Activated CD4-positive, alpha-beta memory T cell treated with anti-CD3 and anti-CD28 coated beads, Interleukin-2, amount 10 ng/mL, durations not matched to agents 7 days and 5 days (primary cell): ENCODE measurements around the gene TROAP. TPM values are rescaled to one million over a fixed set of nuclear protein-coding genes. Genes with fewer than 3 reads are reported as not detected.
"Not testable (repeated sequence)": the region's sequence is repeated elsewhere in the genome, so short reads cannot be mapped to it uniquely, and the experiment has no call there.

Experiments used
- CTCF ChIA-PET: fragments of 350-600 bp; sonication (Branson Sonifier 250); formaldehyde crosslinking; loops from one replicate; lab custom pipeline; 2021; ENCODE audit warnings: antibody characterized with exemption, inconsistent platforms; lab: Charles Lee
- POLR2A ChIA-PET: fragments of 350-600 bp; sonication (Branson Sonifier 250); formaldehyde crosslinking; loops from one replicate; lab custom pipeline; 2021; ENCODE audit warnings: antibody characterized with exemption; lab: Charles Lee
- DNase-seq: peaks from one replicate; pipeline ENCODE4 v3.0.0-alpha.2; 2020
- H3K27ac Mint-ChIP-seq: one replicate; pipeline ENCODE4 v1.8.0; 2021; ENCODE audit warnings: mild to moderate bottlenecking, mixed read lengths
- H3K27me3 Mint-ChIP-seq: one replicate; pipeline ENCODE4 v1.8.0; 2021; ENCODE audit warnings: mixed read lengths
- H3K36me3 Mint-ChIP-seq: one replicate; pipeline ENCODE4 v1.8.0; 2021; ENCODE audit warnings: low read depth, mixed read lengths
- H3K4me1 Mint-ChIP-seq: one replicate; pipeline ENCODE4 v1.8.0; 2021; ENCODE audit warnings: mixed read lengths
- H3K4me3 Mint-ChIP-seq: one replicate; pipeline ENCODE4 v1.8.0; 2021; ENCODE audit warnings: mild to moderate bottlenecking, mixed read lengths
- H3K9me3 Mint-ChIP-seq: one replicate; pipeline ENCODE4 v1.8.0; 2021; ENCODE audit warnings: mixed read lengths
- total RNA-seq, 2 experiments: library from RNA; stranded (reverse); gene quantifications; one replicate each; pipeline ENCODE4 v1.2.3, GENCODE V29; 2021

Gene TROAP
- total RNA-seq, result 10 to 100 TPM; 75.1 to 79.5 TPM

DNA sequence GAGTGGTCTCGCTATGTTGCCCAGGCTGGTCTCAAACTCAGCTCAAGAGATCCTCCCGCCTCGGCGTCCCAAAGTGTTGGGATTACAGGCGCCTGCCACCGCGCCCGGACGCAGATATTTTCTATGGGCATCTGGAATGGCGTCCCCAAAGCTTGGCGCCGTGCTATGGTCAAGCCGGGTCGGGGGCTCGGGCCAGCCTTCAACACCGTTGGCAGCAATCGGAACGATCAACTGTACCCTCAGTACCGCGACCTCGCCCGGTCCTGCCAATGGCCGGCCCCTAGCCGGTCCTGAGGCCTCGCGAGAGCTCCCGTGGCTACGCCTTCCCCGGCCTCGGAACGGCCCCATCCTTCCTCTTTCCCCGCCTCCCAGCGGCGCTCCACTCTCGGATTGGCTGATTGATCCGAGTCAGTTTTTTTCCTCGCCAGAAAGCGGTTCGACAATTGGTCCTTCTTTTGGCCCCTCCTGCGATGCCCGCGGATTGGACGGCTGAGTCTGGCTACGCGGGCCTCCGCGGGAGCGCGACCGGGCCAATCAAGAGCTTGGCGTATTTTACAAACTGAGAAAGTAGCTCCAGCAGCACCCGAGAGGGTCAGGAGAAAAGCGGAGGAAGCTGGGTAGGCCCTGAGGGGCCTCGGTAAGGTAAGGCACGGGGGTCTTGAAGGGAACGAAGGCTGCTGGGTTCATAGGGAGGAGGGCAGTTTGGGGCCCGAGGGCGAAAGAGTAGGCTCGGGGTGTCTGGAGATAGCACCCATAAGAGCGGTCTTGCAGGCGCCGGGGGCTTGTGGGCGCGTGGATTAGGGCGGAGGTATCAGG, at the start of gene TROAP:
Gene TROAP, plus strand, starts transcription at position 548 of the 816 bp plus-strand sequence. CDS start 354 bp downstream, outside the sequence.
- DNase-seq, result peak; percentile 99
- Mint-ChIP-seq H3K4me1 (peaks cover 33% of the 10 kb centered on the region), H3K4me3 (peak within 1 kb of the TSS; percentile 94), H3K36me3 (peaks cover 31% of the 10 kb centered on the region), H3K27ac (peak within 1 kb of the TSS; percentile 86), H3K27me3 (no peaks in the 10 kb centered on the region), H3K9me3 (no peaks in the 10 kb centered on the region)
- CTCF ChIA-PET, result interaction anchor here (0.5 to 4.5 kb wide), 13 partner anchors 12 to 236 kb away, joined by 3 to 51 read pairs (median 9); partner anchors contain the start of genes C1QL4, DNAJC22, PRPH and SPATS2
- POLR2A ChIA-PET, result interaction anchor here (0.6 to 4.1 kb wide), 34 partner anchors 10 to 520 kb away, joined by 3 to 46 read pairs (median 5); partner anchors contain the start of genes BCDIN3D, C1QL4, DHH and KMT2D

- CTCF ChIA-PET, result no interaction called here
These were observed 49.2 kb upstream of the TROAP start for GRCh38 chr12:49273726-49274395.

DNA sequence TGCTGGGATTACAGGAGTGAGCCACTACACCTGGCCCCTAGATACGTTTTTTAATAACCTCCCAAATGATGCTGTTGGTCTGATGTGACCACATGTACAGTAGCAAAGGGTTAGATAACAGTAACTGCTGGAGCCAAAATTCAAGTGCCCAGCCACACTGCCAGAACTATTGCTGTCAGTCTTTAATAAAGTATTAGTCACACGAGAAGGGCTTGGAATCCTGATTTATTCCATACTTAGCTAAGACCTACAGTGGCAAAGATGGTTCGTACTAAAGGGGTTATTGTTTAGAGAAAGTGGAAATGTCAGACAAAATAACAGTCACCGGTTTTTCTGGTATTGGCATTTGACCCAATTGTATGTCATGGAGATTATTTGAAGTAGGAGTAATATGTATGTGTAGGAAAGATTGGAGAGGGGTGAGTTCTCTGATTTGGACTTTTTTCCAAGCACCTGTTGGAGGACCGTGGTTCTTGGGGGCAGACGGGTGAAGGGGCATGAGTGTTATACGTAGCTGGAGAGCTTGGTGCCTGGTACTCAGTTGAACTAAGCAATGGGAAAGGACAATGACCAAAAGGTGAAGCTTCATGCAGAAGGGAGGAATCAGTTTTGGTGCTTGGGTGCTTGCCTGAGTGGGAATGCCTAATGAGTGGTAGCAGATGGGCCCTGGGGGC, 48.5 kb upstream of the TROAP start:
- CTCF ChIA-PET, result interaction anchor here (1.3 kb wide), 1 partner anchor 84 kb away, joined by 4 read pairs; no protein-coding TSS in a partner anchor
- Mint-ChIP-seq H3K36me3 (peaks cover 46% of the 10 kb centered on the region), H3K9me3 (no peaks in the 10 kb centered on the region), H3K4me1 (peaks cover 10% of the 10 kb centered on the region), H3K4me3 (no peak overlapping the region), H3K27ac (no peak overlapping the region), H3K27me3 (peaks cover 4% of the 10 kb centered on the region)
- DNase-seq, result no peak
- POLR2A ChIA-PET, result interaction anchor here (0.6 to 3.5 kb wide), 4 partner anchors 10 to 318 kb away, joined by 3 to 18 read pairs (median 6); partner anchors contain the start of genes PRPH and TUBA1C

More at GRCh38 chr12:49273726-49274395, 49.2 kb upstream of the TROAP start:
- peaks cover 53% of the 10 kb centered on the region for H3K36me3 Mint-ChIP-seq
- POLR2A ChIA-PET, result interaction anchor here (0.6 to 3.5 kb wide), 5 partner anchors 9 to 319 kb away, joined by 3 to 18 read pairs (median 4); partner anchors contain the start of genes PRPH and TUBA1C
- no peak for DNase-seq
- no peaks in the 10 kb centered on the region for H3K27me3 Mint-ChIP-seq
- no peak overlapping the region for H3K27ac Mint-ChIP-seq
- H3K9me3 Mint-ChIP-seq, result no peaks in the 10 kb centered on the region
- H3K4me3 Mint-ChIP-seq, result no peak overlapping the region
- peaks cover 17% of the 10 kb centered on the region for H3K4me1 Mint-ChIP-seq

DNA sequence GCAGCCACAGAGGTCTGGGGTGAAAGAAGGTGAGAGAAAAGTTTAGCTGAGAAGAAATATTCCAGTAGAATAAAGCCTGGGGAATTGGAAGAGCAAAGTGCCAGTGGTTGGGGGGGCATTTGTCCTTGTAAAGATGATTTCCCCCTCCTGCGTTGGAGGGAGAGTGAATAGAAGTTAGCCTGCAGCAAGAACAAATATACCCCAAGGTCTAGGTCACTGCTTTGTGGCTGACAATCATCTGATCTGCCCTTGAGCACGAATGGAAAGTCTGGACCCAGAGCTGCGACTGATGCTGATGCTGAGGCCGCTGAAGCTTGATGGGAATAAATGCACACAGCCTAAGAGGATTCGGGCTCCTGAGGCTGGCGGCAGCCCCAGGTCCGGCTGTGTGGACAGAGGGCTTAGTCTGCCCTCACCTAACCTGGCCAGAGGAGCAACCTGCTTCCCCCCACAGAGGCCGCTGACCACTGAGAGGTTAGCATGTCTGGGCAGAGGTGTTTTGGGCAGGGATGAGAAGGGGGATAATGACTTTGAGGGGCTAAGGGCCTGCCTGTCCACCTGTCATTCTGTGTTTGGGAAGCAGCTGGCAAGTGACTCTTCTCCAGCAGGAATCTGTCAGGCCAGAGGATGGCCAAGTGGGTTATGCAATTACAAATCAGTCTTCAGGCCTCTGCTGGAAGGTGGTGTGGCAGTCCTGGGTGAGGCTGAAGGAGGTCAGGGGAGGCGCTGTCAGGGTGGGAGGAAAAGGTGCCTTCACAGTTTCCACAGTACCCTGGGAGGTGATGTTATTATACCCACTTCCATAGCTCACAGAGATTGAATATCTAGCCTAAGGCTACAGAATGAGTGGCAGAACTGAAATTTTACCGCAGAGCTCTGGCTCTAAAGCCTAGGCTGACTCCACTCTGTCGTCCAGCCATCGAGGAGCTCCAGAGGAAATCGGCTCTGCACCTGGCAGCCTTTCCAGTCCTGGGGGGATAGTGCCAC, 46.5 kb upstream of the TROAP start:
- ChIA-PET POLR2A (interaction anchor here (1.2 to 3.5 kb wide), 5 partner anchors 10 to 90 kb away, joined by 4 to 16 read pairs (median 4); partner anchors contain the start of genes TUBA1A and TUBA1C), CTCF (interaction anchor here (1.4 kb wide), 2 partner anchors 10 to 65 kb away, joined by 3 to 5 read pairs; no protein-coding TSS in a partner anchor)
- Mint-ChIP-seq H3K27ac (no peak overlapping the region), H3K27me3 (peaks cover 13% of the 10 kb centered on the region), H3K9me3 (no peaks in the 10 kb centered on the region), H3K4me1 (no peaks in the 10 kb centered on the region), H3K4me3 (no peak overlapping the region), H3K36me3 (peaks cover 26% of the 10 kb centered on the region)
- no peak for DNase-seq

DNA sequence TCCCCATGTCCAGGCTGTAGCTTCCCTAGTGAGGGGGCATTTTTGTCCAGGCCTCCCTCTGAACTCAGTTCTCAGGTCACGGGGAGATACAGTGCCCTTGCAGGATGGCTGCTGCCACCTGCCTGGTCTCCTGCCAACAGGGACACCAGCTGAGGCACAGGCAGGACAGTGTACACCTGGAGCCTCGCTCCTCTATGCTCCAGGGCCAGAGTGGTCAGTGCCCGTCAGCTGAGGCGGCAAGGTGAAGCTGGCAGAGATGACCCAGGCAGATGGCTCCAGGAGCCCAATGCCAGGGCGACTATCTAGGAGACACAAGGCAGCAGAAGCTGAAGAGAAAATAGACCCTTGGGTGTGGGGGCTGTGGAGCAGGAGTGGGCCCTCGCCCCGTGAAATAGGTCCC, 45.6 kb upstream of the TROAP start:
- no peaks in the 10 kb centered on the region for H3K4me1 Mint-ChIP-seq
- no peak overlapping the region for H3K4me3 Mint-ChIP-seq
- peaks cover 14% of the 10 kb centered on the region for H3K27me3 Mint-ChIP-seq
- H3K36me3 Mint-ChIP-seq, result peaks cover 21% of the 10 kb centered on the region
- no peak overlapping the region for H3K27ac Mint-ChIP-seq
- CTCF ChIA-PET, result interaction anchor here (1.4 kb wide), 2 partner anchors 10 to 65 kb away, joined by 3 to 5 read pairs; no protein-coding TSS in a partner anchor
- POLR2A ChIA-PET, result interaction anchor here (1.2 to 2.4 kb wide), 4 partner anchors 11 to 89 kb away, joined by 4 to 16 read pairs (median 4); partner anchors contain the start of genes TUBA1A and TUBA1C
- no peak for DNase-seq
- no peaks in the 10 kb centered on the region for H3K9me3 Mint-ChIP-seq

- H3K4me3 Mint-ChIP-seq, result no peak overlapping the region
- DNase-seq, result no peak
- H3K36me3 Mint-ChIP-seq, result peaks cover 3% of the 10 kb centered on the region
- H3K27me3 Mint-ChIP-seq, result peaks cover 19% of the 10 kb centered on the region
- H3K4me1 Mint-ChIP-seq, result no peaks in the 10 kb centered on the region
- CTCF ChIA-PET, result interaction anchor here (0.6 to 2.4 kb wide), 3 partner anchors 11 to 78 kb away, joined by 3 to 8 read pairs (median 7); no protein-coding TSS in a partner anchor
- no peaks in the 10 kb centered on the region for H3K9me3 Mint-ChIP-seq
- POLR2A ChIA-PET, result interaction anchor here (0.9 to 1.0 kb wide), 2 partner anchors 14 to 149 kb away, joined by 3 read pairs; partner anchors contain the start of gene TUBA1B
- H3K27ac Mint-ChIP-seq, result no peak overlapping the region
These were observed 43.3 kb upstream of the TROAP start for GRCh38 chr12:49279706-49280159.

DNA sequence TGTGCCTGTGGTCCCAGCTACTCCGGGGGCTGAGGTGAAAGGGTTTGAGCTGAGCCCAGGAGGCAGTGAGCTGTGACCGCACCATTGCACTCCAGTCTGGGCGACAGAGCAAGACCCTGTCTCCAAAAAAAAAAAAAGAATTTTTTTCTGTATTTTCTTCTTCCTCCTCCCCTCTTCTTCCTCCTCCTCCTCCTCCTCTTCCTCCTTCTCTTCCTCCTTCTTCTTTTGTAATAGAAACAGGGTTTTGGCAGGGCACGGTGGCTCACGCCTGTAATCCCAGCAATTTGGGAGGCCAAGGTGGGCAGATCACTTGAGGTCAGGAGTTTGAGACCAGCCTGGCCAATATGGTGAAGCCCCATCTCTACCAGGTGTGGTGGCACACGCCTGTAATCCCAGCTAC, 42.5 kb upstream of the TROAP start:
- not testable (repeated sequence) for H3K36me3 Mint-ChIP-seq, H3K9me3 Mint-ChIP-seq, H3K4me3 Mint-ChIP-seq, H3K27ac Mint-ChIP-seq, DNase-seq, H3K4me1 Mint-ChIP-seq
- POLR2A ChIA-PET, result interaction anchor here (0.9 kb wide), 1 partner anchor 15 kb away, joined by 3 read pairs; no protein-coding TSS in a partner anchor
- H3K27me3 Mint-ChIP-seq, result peaks cover 19% of the 10 kb centered on the region
- CTCF ChIA-PET, result interaction anchor here (0.6 to 2.4 kb wide), 2 partner anchors 12 to 77 kb away, joined by 3 to 8 read pairs; no protein-coding TSS in a partner anchor

GRCh38 chr12:49282302-49282701, 40.8 kb upstream of the TROAP start:
- no peaks in the 10 kb centered on the region for H3K4me1 Mint-ChIP-seq
- H3K27me3 Mint-ChIP-seq, result peaks cover 27% of the 10 kb centered on the region
- no peak for DNase-seq
- H3K36me3 Mint-ChIP-seq, result no peaks in the 10 kb centered on the region
- POLR2A ChIA-PET, result no interaction called here
- no peak overlapping the region for H3K4me3 Mint-ChIP-seq
- no peaks in the 10 kb centered on the region for H3K9me3 Mint-ChIP-seq
- no peak overlapping the region for H3K27ac Mint-ChIP-seq
- CTCF ChIA-PET, result interaction anchor here (0.7 to 1.3 kb wide), 5 partner anchors 65 to 94 kb away, joined by 3 to 4 read pairs (median 3); no protein-coding TSS in a partner anchor

GRCh38 chr12:49282740-49283375, 40.2 kb upstream of the TROAP start:
- H3K9me3 Mint-ChIP-seq, H3K4me1 Mint-ChIP-seq, DNase-seq, H3K36me3 Mint-ChIP-seq, H3K27ac Mint-ChIP-seq, POLR2A ChIA-PET, H3K4me3 Mint-ChIP-seq: not testable (repeated sequence)
- CTCF ChIA-PET, result interaction anchor here (0.7 to 1.3 kb wide), 4 partner anchors 65 to 94 kb away, joined by 3 to 4 read pairs (median 4); no protein-coding TSS in a partner anchor
- peaks cover 32% of the 10 kb centered on the region for H3K27me3 Mint-ChIP-seq

- no peak for DNase-seq
- H3K36me3 Mint-ChIP-seq, result no peaks in the 10 kb centered on the region
- CTCF ChIA-PET, result interaction anchor here (1.0 to 14.1 kb wide), 2 partner anchors 66 to 153 kb away, joined by 3 to 161 read pairs; partner anchors contain the start of gene DNAJC22
- H3K4me1 Mint-ChIP-seq, result peaks cover 5% of the 10 kb centered on the region
- no peak overlapping the region for H3K27ac Mint-ChIP-seq
- POLR2A ChIA-PET, result interaction anchor here (1.3 kb wide), 1 partner anchor 14 kb away, joined by 4 read pairs; no protein-coding TSS in a partner anchor
- no peaks in the 10 kb centered on the region for H3K9me3 Mint-ChIP-seq
- no peak overlapping the region for H3K4me3 Mint-ChIP-seq
- H3K27me3 Mint-ChIP-seq, result peaks cover 40% of the 10 kb centered on the region
These were observed 39.3 kb upstream of the TROAP start for GRCh38 chr12:49283541-49284429.
